Smooth muscle cell (in vitro differentiated cells): ENCODE data around the gene TMEM117. TPM values are rescaled to one million over a fixed set of nuclear protein-coding genes. Genes with fewer than 3 reads are reported as not detected.

Experiments used
- DNase-seq: peaks from one replicate; lab custom pipeline; 2025; ENCODE audit not compliant: unreplicated experiment; lab: John Stamatoyannopoulos, UW
- H2AFZ ChIP-seq: fragments of 200-600 bp; sonication (generic); 2 replicates; pipeline ENCODE4 v1.6.0; 2016; ENCODE audit warnings: antibody characterized with exemption, low read depth, mild to moderate bottlenecking
- H3F3A ChIP-seq: fragments of 200-600 bp; sonication (generic); 2 replicates; pipeline ENCODE4 v1.6.0; 2017; ENCODE audit warnings: antibody characterized with exemption, low read depth
- H3K27ac ChIP-seq: fragments of 200-600 bp; sonication (generic); 2 replicates; pipeline ENCODE4 v1.5.1; 2016; ENCODE audit warnings: low read depth, mild to moderate bottlenecking
- H3K27me3 ChIP-seq: fragments of 200-600 bp; sonication (generic); 2 replicates; pipeline ENCODE4 v1.6.1; 2016; ENCODE audit warnings: low read depth, mild to moderate bottlenecking
- H3K36me3 ChIP-seq: fragments of 200-600 bp; sonication (generic); 2 replicates; pipeline ENCODE4 v1.5.1; 2016; ENCODE audit warnings: low read depth
- H3K4me1 ChIP-seq: fragments of 200-600 bp; sonication (generic); 2 replicates; pipeline ENCODE4 v1.5.1; 2016; ENCODE audit warnings: low read depth
- H3K4me2 ChIP-seq: fragments of 200-600 bp; sonication (generic); 2 replicates; pipeline ENCODE4 v1.6.0; 2016; ENCODE audit warnings: mild to moderate bottlenecking
- H3K4me3 ChIP-seq: fragments of 200-600 bp; sonication (generic); 2 replicates; pipeline ENCODE4 v1.5.1; 2016; ENCODE audit warnings: mild to moderate bottlenecking
- H3K79me2 ChIP-seq: fragments of 200-600 bp; sonication (generic); 2 replicates; pipeline ENCODE4 v1.6.0; 2016; ENCODE audit warnings: low read depth, mild to moderate bottlenecking
- H3K9ac ChIP-seq: fragments of 200-600 bp; sonication (generic); 2 replicates; pipeline ENCODE4 v1.6.0; 2016; ENCODE audit warnings: low read depth
- H3K9me3 ChIP-seq: fragments of 200-600 bp; sonication (generic); replicated peaks from 2 replicates; pipeline ENCODE4 v1.5.1; 2016; ENCODE audit warnings: low read depth
- H4K20me1 ChIP-seq: fragments of 200-600 bp; sonication (generic); 2 replicates; pipeline ENCODE4 v1.6.0; 2016; ENCODE audit warnings: low read depth
- CTCF ChIP-seq: fragments of 200-600 bp; sonication (generic); IDR thresholded peaks from 2 replicates; pipeline ENCODE4 v1.5.1; 2017; ENCODE audit warnings: borderline replicate concordance, mild to moderate bottlenecking, antibody characterized with exemption; ENCODE audit not compliant: insufficient read depth, poor library complexity, severe bottlenecking
- WGBS: methylation state at CpG from one replicate; pipeline ENCODE4 v1.1.7; 2016; ENCODE audit warnings: low lambda C conversion rate; 5-methylcytosine and 5-hydroxymethylcytosine counted together
- polyA plus RNA-seq: library from polyadenylated mRNA; unstranded; fragments of >200 nt; fragmentation: Nextera tagmentation; extraction: Ambion mirVana; gene quantifications from 2 replicates; pipeline ENCODE4 v1.2.1, GENCODE V29; 2016
- total RNA-seq: library from RNA; depleted of rRNA; stranded (reverse); fragments of >200 nt; gene quantifications from 2 replicates; pipeline ENCODE4 v1.2.3, GENCODE V29; 2014

TMEM117 gene
- total and polyA plus RNA-seq, 2 experiments from 2014 or later = 13.0 to 38.9 TPM

GRCh38 chr12:44127966-44128710 is 292.3 kb downstream of the TMEM117 start:
- no peaks in the 10 kb centered on the region for H3K79me2 ChIP-seq
- no peak for TF ChIP-seq CTCF
- H3K4me3 ChIP-seq = no peak overlapping the region
- no peak overlapping the region for H3K27ac ChIP-seq
- H4K20me1 ChIP-seq = no peaks in the 10 kb centered on the region
- no peaks in the 10 kb centered on the region for H3K36me3 ChIP-seq
- peaks cover 15% of the 10 kb centered on the region for H3K4me1 ChIP-seq
- H3K9ac ChIP-seq = no peak overlapping the region
- WGBS = 89% methylated on average over 1 of the region's 1 CpG
- H2AFZ ChIP-seq = no peak overlapping the region
- no peaks in the 10 kb centered on the region for H3K9me3 ChIP-seq
- no peak for DNase-seq
- no peak overlapping the region for H3K4me2 ChIP-seq
- H3K27me3 ChIP-seq = no peaks in the 10 kb centered on the region
- no peaks in the 10 kb centered on the region for H3F3A ChIP-seq

GRCh38 chr12:44143175-44143574 is 307.3 kb downstream of the TMEM117 start:
- H3F3A ChIP-seq = no peaks in the 10 kb centered on the region
- no peak for DNase-seq
- H3K4me2 ChIP-seq = no peak overlapping the region
- H3K27ac ChIP-seq = no peak overlapping the region
- no peaks in the 10 kb centered on the region for H3K4me1 ChIP-seq
- H3K36me3 ChIP-seq = no peaks in the 10 kb centered on the region
- no peak overlapping the region for H2AFZ ChIP-seq
- no peak for TF ChIP-seq CTCF
- no peak overlapping the region for H3K4me3 ChIP-seq
- H3K9me3 ChIP-seq = no peaks in the 10 kb centered on the region
- no peaks in the 10 kb centered on the region for H3K79me2 ChIP-seq
- no peak overlapping the region for H3K9ac ChIP-seq
- no peaks in the 10 kb centered on the region for H3K27me3 ChIP-seq
- no peaks in the 10 kb centered on the region for H4K20me1 ChIP-seq
- WGBS = 79% methylated on average over 3 of the region's 3 CpGs

GRCh38 chr12:44148936-44149335 is 313.1 kb downstream of the TMEM117 start:
- H3K9me3 ChIP-seq = no peaks in the 10 kb centered on the region
- no peak for TF ChIP-seq CTCF
- H4K20me1 ChIP-seq = no peaks in the 10 kb centered on the region
- 78% methylated on average over 2 of the region's 2 CpGs for WGBS
- no peaks in the 10 kb centered on the region for H3K27me3 ChIP-seq
- no peak overlapping the region for H3K4me3 ChIP-seq
- no peaks in the 10 kb centered on the region for H3K4me1 ChIP-seq
- H3K9ac ChIP-seq = no peak overlapping the region
- no peak overlapping the region for H2AFZ ChIP-seq
- no peak overlapping the region for H3K27ac ChIP-seq
- H3F3A ChIP-seq = no peaks in the 10 kb centered on the region
- H3K4me2 ChIP-seq = no peak overlapping the region
- DNase-seq = no peak
- no peaks in the 10 kb centered on the region for H3K36me3 ChIP-seq
- no peaks in the 10 kb centered on the region for H3K79me2 ChIP-seq

- no peak overlapping the region for H3K27ac ChIP-seq
- DNase-seq = no peak
- H3F3A ChIP-seq = peaks cover 3% of the 10 kb centered on the region
- H4K20me1 ChIP-seq = no peaks in the 10 kb centered on the region
- H3K9ac ChIP-seq = no peak overlapping the region
- no peaks in the 10 kb centered on the region for H3K27me3 ChIP-seq
- H3K79me2 ChIP-seq = no peaks in the 10 kb centered on the region
- 35% methylated on average over 5 of the region's 5 CpGs for WGBS
- H3K4me3 ChIP-seq = peak overlapping the region; percentile 3
- no peaks in the 10 kb centered on the region for H3K9me3 ChIP-seq
- H3K36me3 ChIP-seq = no peaks in the 10 kb centered on the region
- TF ChIP-seq CTCF = no peak
- no peaks in the 10 kb centered on the region for H3K4me1 ChIP-seq
- H2AFZ ChIP-seq = no peak overlapping the region
- H3K4me2 ChIP-seq = peak overlapping the region; percentile 74
Observed at GRCh38 chr12:44154128-44154527, 318.2 kb downstream of the TMEM117 start.
